GM21717 (cell line): ENCODE data around the gene SCN7A.
"Not testable (repeated sequence)": the region's sequence is repeated elsewhere in the genome, so short reads cannot be mapped to it uniquely, and the experiment has no call there.

ENCODE experiments used
- ATAC-seq: cut with Tn5 transposase; IDR thresholded peaks from one replicate; pipeline ENCODE4 v1.9.1; 2021; ENCODE audit warnings: mild to moderate bottlenecking, moderate library complexity; ENCODE audit not compliant: unreplicated experiment

The SCN7A gene

GRCh38 chr2:166360906-166361305 lies 133.1 kb downstream of the SCN7A start:
- no peak for ATAC-seq

GRCh38 chr2:166360426-166360825 lies 133.6 kb downstream of the SCN7A start:
- no peak for ATAC-seq

- ATAC-seq: not testable (repeated sequence)
Observed at GRCh38 chr2:166357950-166358321, 136.1 kb downstream of the SCN7A start.

- no peak for ATAC-seq
Observed at GRCh38 chr2:166357068-166357949, 136.7 kb downstream of the SCN7A start.
